ENCODE measurements around the gene RIT1. TPM values are rescaled to one million over a fixed set of nuclear protein-coding genes. Genes with fewer than 3 reads are reported as not detected.

Gene RIT1
- total and polyA plus RNA-seq, 2 of the 13 experiments (the other 11 are each of a cell fraction or from before 2014, with no cell fraction given), result 12.2 to 32.2 TPM

DNA sequence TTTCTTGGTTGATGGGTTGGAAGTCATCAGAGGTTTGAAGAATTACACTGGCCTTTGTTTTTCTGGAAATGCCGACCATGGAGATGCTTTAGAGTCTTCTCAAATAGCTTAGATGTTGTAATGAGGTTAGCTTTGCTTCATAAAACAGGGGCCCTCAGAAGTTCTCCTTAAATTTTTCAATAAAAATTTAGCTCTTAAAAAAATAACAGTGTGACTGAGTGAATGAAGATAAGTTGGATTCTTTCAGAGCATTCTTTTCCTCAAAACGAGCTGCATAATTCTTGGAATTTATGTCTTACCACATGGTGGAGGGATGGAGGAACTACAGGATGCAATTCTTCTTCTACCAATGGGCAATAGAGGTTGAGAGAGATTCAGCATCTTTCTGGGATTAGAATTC, 28.4 kb downstream of the RIT1 start:
- BruUV-seq (replicated peaks), result no TSS peak
- peaks cover 3 to 8% of the 10 kb centered on the region in 2 experiments; a peak in 1 of 5 replicates for H3K27me3 ChIP-seq (ENCODE audit: control insufficient read depth in 1 of 2, insufficient read depth in 2 of 2, low read length in 2 of 2)
- H3K9ac ChIP-seq (ENCODE audit: insufficient read depth, low read depth, low read length), result no peak overlapping the region
- no peaks in the 10 kb centered on the region for H3K79me2 ChIP-seq (ENCODE audit: insufficient read depth, low read length)
- DNase-seq (ENCODE audit: low spot score) (no peak), ATAC-seq (no peak), FAIRE-seq (no peak)
- H3K4me3 ChIP-seq (replicated peaks in 1 of 3; ENCODE audit: insufficient read depth in 1 of 3, low read depth in 2 of 3, low read length in 3 of 3), result no peak overlapping the region
- POLR2A ChIA-PET, result interaction anchor here (1.0 kb wide), 1 partner anchor 16 kb away, joined by 3 read pairs; no protein-coding TSS in a partner anchor
- no peaks in the 10 kb centered on the region for H3K36me3 ChIP-seq (replicated peaks in 1 of 2; ENCODE audit: control insufficient read depth in 1 of 2, insufficient read depth in 2 of 2, low read length in 2 of 2)
- 4% methylated on average over 2 of the region's 2 CpGs for WGBS (ENCODE audit: low lambda C conversion rate)
- TF ChIP-seq ZBTB42 (CRISPR knock-in tag; IDR thresholded peaks at IDR 0.05), result no peak
- no peak for TF ChIP-seq EZH2 (conservative IDR thresholded peaks at IDR 0.05; ENCODE audit: low read depth, low read length)
- TF ChIP-seq ZNF788 (CRISPR knock-in tag; IDR thresholded peaks at IDR 0.05; ENCODE audit: borderline replicate concordance), result no peak
- no peak for TF ChIP-seq GABPA (IDR thresholded peaks at IDR 0.05; ENCODE audit: low read depth, low read length)
- TF ChIP-seq GABPA (CRISPR knock-in tag; IDR thresholded peaks at IDR 0.05; ENCODE audit: low read depth), result no peak
- TF ChIP-seq, protein P1, sequence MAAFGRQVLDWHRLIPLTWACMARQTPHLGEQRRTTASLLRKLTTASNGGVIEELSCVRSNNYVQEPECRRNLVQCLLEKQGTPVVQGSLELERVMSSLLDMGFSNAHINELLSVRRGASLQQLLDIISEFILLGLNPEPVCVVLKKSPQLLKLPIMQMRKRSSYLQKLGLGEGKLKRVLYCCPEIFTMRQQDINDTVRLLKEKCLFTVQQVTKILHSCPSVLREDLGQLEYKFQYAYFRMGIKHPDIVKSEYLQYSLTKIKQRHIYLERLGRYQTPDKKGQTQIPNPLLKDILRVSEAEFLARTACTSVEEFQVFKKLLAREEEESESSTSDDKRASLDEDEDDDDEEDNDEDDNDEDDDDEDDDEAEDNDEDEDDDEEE (CRISPR knock-in tag; IDR thresholded peaks at IDR 0.05), result no peak
- CTCF ChIA-PET (ENCODE audit: low intra/inter-chr PET ratio, low total read pairs), result no interaction called here
- H3K4me1 ChIP-seq (ENCODE audit: insufficient read depth, low read length), result peaks cover 34% of the 10 kb centered on the region
- no peak overlapping the region for H3K27ac ChIP-seq (ENCODE audit: extremely low read length, insufficient read depth, low read length)
- H3K4me2 ChIP-seq (ENCODE audit: low read depth, low read length), result no peak overlapping the region
- no peaks in the 10 kb centered on the region for H3K9me3 ChIP-seq (ENCODE audit: low read length)
- no peaks in the 10 kb centered on the region for H4K20me1 ChIP-seq (ENCODE audit: insufficient read depth, low read length)
- H2AFZ ChIP-seq (ENCODE audit: low read length), result no peak overlapping the region
- intact Hi-C loops (cut with micrococcal nuclease; ENCODE audit: unreplicated experiment) (no loop called here), in situ Hi-C loops (cut with HindIII; ENCODE audit: extremely low pct_ligation_motif_present, low pct_unique_long_range_greater_than_20kb) (no loop called here)

DNA sequence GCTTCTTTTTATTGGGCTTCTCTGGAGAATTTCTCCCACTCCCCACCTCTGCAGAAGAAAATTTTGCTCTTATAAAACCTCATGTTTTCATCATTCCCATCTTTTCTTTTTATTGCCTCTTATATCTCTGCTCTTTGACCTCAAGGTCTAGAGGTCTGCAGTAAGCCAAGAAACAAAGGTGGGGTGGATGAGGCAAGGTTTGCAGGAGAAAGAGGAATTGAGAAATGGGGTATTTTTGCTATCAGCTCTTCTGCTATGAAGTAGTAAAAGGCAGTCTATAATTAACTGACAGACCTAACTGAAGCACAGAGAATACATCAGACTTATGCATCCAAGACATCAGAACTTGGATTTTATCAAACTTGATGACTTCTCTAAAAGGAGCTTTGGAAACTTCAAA, 28.9 kb downstream of the RIT1 start:
- FAIRE-seq (no peak), DNase-seq (ENCODE audit: low spot score) (no peak), ATAC-seq (no peak)
- Histone ChIP-seq H3K9ac (ENCODE audit: insufficient read depth, low read depth, low read length) (no peak overlapping the region), H3K36me3 (replicated peaks in 1 of 2; ENCODE audit: control insufficient read depth in 1 of 2, insufficient read depth in 2 of 2, low read length in 2 of 2) (no peaks in the 10 kb centered on the region), H3K9me3 (ENCODE audit: low read length) (no peaks in the 10 kb centered on the region), H4K20me1 (ENCODE audit: insufficient read depth, low read length) (no peaks in the 10 kb centered on the region), H3K4me1 (ENCODE audit: insufficient read depth, low read length) (peaks cover 34% of the 10 kb centered on the region), H3K4me3 (replicated peaks in 1 of 3; ENCODE audit: insufficient read depth in 1 of 3, low read depth in 2 of 3, low read length in 3 of 3) (no peak overlapping the region), H3K79me2 (ENCODE audit: insufficient read depth, low read length) (no peaks in the 10 kb centered on the region), H3K27me3 (ENCODE audit: control insufficient read depth in 1 of 2, insufficient read depth in 2 of 2, low read length in 2 of 2) (peaks cover 3 to 8% of the 10 kb centered on the region in 2 experiments; a peak in 1 of 5 replicates), H2AFZ (ENCODE audit: low read length) (no peak overlapping the region), H3K4me2 (ENCODE audit: low read depth, low read length) (no peak overlapping the region), H3K27ac (ENCODE audit: extremely low read length, insufficient read depth, low read length) (no peak overlapping the region)
- CTCF ChIA-PET (ENCODE audit: low intra/inter-chr PET ratio, low total read pairs), result no interaction called here
- BruUV-seq (replicated peaks), result no TSS peak
- POLR2A ChIA-PET, result interaction anchor here (1.0 kb wide), 1 partner anchor 15 kb away, joined by 3 read pairs; no protein-coding TSS in a partner anchor
- intact Hi-C loops (cut with micrococcal nuclease; ENCODE audit: unreplicated experiment), result no loop called here
- in situ Hi-C loops (cut with HindIII; ENCODE audit: extremely low pct_ligation_motif_present, low pct_unique_long_range_greater_than_20kb), result no loop called here
- TF ChIP-seq SP2 (CRISPR knock-in tag; IDR thresholded peaks at IDR 0.05) (no peak), AKAP8 (CRISPR knock-in tag; IDR thresholded peaks at IDR 0.05) (no peak), CBX2 (IDR thresholded peaks at IDR 0.05; ENCODE audit: low read depth, low read length) (no peak), CBX2 (CRISPR knock-in tag; IDR thresholded peaks at IDR 0.05; ENCODE audit: low read depth) (no peak), KLF16 (CRISPR knock-in tag; IDR thresholded peaks at IDR 0.05) (no peak), FOXA3 (CRISPR knock-in tag; IDR thresholded peaks at IDR 0.05) (no peak), SCMH1 (CRISPR knock-in tag; IDR thresholded peaks at IDR 0.05; ENCODE audit: borderline replicate concordance) (no peak)
